Adrenal gland (tissue), 5 donors: ENCODE measurements around the gene LARP1B.

Experiments
- CTCF ChIP-seq, 6 experiments: fragments of 450-650 bp in 4 of 6; fragments of 200-600 bp in 2 of 6; sonication (generic) in 1 of 6; IDR thresholded peaks; 1 replicate in 5 of 6; 2 replicates in 1 of 6; pipeline versions ENCODE4 v1.5.1 to v1.8.0; 2016 to 2021; ENCODE audit warnings: antibody characterized with exemption in 6 of 6, mild to moderate bottlenecking in 2 of 6, moderate library complexity in 1 of 6
- POLR2A ChIP-seq, 2 donors: fragments of 450-650 bp; IDR thresholded peaks; one replicate each; pipeline ENCODE4 v1.6.1; 2017; ENCODE audit warnings: antibody characterized with exemption in 2 of 2, mild to moderate bottlenecking in 2 of 2, moderate library complexity in 1 of 2
- donor health status: DM: no; HTN: no; CAD: no.

GRCh38 chr4:128227991-128228571 lies 167.0 kb downstream of the LARP1B start:
- TF ChIP-seq CTCF (IDR thresholded peaks at IDR 0.05): no peak
- no peak for TF ChIP-seq POLR2A (IDR thresholded peaks at IDR 0.05)
